HuH-7.5 (cell line): ENCODE measurements around the gene KLHDC3.

ENCODE experiments used
- DNase-seq: peaks from one replicate; pipeline ENCODE4 v3.0.0; 2011; ENCODE audit warnings: low spot score

The KLHDC3 gene, protein sequence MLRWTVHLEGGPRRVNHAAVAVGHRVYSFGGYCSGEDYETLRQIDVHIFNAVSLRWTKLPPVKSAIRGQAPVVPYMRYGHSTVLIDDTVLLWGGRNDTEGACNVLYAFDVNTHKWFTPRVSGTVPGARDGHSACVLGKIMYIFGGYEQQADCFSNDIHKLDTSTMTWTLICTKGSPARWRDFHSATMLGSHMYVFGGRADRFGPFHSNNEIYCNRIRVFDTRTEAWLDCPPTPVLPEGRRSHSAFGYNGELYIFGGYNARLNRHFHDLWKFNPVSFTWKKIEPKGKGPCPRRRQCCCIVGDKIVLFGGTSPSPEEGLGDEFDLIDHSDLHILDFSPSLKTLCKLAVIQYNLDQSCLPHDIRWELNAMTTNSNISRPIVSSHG

DNA sequence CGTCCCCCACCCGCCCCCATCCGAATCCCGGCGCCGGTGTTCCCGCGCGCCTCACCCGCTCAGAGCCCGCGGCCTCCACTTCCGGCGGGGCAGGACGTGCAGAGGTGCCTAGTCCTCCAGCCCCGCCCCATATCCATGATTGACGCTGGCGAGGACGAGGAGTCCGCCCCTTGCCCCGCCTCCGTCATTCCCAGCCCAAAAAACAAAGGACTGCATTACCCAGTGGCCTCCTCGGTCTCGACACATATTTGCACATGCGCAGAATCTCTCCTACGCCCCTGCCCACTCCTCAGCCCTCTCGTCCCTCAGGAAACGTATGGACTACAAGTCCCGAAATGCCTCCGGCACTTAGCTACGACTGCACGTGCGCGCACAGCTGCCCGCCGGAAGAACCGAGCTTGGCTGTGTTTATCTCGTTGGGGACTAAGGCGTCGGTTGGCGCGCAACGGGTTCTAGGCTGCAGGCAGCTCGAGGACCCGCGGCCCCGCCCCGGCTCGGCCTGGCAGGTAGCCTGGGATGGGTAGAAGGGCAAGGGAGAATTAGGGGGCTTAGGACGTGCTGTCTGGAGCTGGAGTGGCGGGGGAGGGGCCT, at the start of gene KLHDC3, which contains the start of gene MEA1:
KLHDC3 (plus strand) TSS at position 407 of the 591 bp plus-strand sequence. CDS start 2,944 bp downstream, outside the sequence.
MEA1 (minus strand) TSS at position 104 of the 591 bp plus-strand sequence. CDS start 133 bp downstream, outside the sequence.
- DNase-seq = peak; percentile 91

DNA sequence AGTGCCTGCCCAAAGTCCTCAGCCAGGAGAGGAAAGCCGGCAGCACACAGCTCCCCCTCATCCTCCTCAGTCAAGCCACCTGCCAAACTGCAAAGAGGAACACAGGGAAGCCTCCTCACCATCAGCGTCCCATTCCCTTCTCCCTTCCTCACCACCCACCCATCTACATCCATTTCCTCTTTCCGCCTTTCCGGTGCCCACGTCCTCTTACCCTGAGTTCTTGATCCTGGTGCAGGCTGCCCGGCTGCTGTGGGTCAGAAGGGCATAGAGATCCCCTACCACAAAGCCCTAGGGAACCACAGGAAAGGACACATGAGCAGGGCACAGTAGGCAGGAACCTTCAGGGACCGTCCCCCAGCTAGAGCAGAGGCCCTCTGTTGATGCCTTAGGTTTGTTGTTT, 47.5 kb upstream of the KLHDC3 start:
- no peak for DNase-seq

GRCh38 chr6:42967228-42967627, 46.8 kb upstream of the KLHDC3 start:
- DNase-seq = no peak

DNA sequence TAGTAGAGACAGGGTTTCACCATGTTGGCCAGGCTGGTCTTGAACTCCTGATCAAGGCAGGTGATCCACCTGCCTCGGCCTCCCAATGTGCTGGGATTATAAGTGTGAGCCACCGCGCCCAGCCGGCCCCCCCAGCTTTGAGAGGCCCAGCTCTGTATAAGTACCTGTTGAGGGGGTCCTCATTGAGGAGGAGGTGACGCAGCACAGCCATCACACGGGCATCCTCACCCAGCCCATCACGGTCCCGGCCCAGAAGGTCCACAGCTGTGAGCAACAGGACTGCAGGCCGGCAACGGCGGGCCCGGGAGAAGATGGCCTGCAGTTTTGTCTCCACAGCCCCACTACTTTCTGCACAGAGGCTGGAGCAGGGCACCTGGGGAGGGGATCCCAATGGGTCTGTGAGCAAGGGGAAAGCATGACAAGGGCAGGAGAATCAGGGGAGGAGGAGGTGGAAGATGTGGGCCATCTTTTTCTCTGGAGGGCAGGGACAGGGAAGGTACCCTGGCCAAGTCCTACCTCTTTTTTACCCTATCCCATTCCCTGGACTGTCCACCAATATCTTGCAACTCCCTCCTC, 45.8 kb upstream of the KLHDC3 start:
- DNase-seq = no peak

GRCh38 chr6:42968783-42969182, 45.3 kb upstream of the KLHDC3 start:
- no peak for DNase-seq

GRCh38 chr6:42969431-42969830, 44.6 kb upstream of the KLHDC3 start:
- DNase-seq = no peak

DNA sequence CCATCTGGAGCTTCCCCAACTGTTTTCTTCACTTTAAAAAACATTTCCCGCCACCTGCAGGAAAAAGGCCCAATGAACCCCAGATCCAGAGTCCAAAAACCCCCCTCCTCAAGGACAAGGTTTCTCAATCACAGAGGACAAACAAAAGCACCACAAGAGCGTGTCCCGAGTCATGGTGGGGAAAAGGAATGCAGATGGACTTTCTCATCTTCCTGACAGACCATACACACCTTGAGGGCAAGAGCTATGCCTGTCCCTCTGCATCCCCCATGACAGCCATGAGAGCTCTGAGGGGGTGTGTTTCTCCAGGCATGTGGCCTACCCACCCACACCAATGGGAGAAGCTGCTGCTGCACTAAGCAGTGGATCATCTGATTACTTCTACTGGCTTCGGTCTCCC, 44.1 kb upstream of the KLHDC3 start:
- no peak for DNase-seq

GRCh38 chr6:42970871-42971612, 43.0 kb upstream of the KLHDC3 start:
- no peak for DNase-seq

- DNase-seq = no peak
Observed at GRCh38 chr6:42971746-42972327, 42.2 kb upstream of the KLHDC3 start.

GRCh38 chr6:42973926-42974325, 40.1 kb upstream of the KLHDC3 start:
- DNase-seq = no peak

GRCh38 chr6:42974919-42975505, 39.0 kb upstream of the KLHDC3 start:
- DNase-seq = no peak

DNA sequence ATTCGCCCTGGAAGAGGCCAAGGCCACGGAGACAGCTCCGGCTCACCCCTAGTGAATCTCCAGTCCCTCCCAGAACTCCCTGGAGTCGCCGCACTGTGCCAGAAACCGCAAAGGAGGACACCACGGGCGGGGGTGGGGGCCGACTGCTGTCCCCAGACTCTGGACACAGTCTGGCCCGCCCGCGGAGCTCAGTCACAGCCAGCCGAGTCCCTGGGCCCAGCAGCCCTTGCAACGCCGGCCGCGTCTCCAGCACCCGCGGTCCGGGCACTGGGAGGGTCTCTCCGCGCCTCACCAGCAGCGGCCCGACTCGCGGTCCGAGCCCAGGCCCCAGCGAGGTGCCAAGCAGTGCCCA, 35.6 kb upstream of the KLHDC3 start:
- DNase-seq = peak; percentile 35

- DNase-seq = peak; percentile 75
Observed at GRCh38 chr6:42978839-42979522, 35.1 kb upstream of the KLHDC3 start, which contains the start of gene PEX6. TSS of gene PEX6 (minus strand) at chr6:42979181. CDS start at chr6:42979150, 31 bp downstream.

DNA sequence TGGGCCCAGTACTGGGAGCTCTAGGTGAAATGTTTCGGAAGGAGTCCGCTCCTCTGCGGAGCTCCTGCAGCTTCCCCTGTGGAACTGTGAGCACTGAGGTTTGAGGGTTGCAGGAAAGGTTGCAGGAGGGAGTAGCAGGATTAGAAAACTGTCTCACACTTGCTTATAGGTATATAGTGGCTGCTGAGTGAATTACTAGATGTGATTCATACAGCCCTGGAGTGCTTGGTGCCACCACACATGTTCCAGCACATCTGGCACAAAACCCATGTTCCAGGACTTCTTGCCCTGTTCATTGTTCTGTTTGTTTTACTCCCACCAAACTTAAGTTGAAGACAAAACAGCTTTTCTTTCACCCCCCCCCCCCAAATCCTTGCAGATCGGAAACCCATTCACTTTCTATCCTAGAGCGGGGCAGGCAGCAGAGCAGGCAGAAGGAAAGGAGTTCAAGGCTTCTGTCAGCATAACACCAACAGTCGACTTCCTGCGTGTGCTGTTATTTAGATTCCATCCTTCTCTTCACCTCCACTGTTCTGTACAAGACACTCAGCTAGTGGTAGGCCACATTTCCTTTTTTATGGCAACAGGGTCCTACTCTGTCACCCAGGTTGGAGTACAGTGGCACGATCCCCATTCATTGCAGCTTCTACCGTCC, 34.4 kb upstream of the KLHDC3 start:
- peak; percentile 34 for DNase-seq

GRCh38 chr6:42981836-42982235, 32.2 kb upstream of the KLHDC3 start:
- DNase-seq = no peak

DNA sequence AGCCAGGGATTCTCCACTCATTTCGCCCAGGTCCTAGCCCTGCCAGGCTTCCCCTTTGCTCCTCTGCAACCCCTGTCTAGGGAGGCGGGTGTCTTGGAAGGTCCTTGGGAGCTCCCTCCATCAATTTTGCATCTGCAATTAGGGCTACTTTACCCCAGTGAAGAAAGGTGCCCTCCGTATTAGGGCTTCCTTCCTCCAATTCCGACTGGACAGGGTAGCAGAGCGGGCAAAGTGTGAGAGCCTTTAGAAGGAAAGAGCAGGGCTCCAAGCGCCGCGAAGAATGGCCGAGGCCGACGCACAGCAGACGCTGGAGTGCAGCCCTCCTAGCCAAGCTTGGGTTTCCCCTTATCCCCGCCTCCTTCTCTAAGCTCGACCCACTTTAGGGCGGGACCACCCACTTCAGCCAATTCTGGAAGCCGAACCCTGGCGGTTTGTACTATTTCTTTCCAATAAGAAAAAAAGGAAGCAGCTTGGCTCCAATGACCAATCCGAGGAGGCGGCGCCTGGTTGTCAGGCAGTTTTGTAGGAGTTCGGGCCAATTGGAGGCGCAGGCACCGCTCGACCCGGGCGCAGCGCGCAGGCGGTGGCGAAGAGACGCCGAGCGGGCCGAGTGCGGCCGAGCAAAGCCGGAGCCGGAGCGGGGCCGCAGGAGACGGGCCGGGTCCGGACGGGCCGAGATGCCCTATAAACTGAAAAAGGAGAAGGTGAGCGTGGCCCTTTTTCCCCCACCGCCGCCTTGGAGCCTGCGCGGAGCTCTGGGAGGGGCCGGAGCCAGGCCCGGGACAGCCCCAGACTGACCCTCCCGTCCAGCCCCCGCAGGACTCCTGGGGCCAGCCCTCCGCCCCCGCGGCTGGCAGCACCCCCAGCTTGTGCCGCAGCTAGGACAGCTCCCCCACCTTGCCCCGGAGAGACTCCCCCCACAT, 29.8 kb upstream of the KLHDC3 start, which contains the start of gene PPP2R5D:
PPP2R5D (plus strand) TSS at position 570 of the 923 bp plus-strand sequence; CDS start at position 678, 108 bp downstream.
- peak; percentile 89 for DNase-seq

- DNase-seq = no peak
Observed at GRCh38 chr6:42984924-42985475, 29.0 kb upstream of the KLHDC3 start.

DNA sequence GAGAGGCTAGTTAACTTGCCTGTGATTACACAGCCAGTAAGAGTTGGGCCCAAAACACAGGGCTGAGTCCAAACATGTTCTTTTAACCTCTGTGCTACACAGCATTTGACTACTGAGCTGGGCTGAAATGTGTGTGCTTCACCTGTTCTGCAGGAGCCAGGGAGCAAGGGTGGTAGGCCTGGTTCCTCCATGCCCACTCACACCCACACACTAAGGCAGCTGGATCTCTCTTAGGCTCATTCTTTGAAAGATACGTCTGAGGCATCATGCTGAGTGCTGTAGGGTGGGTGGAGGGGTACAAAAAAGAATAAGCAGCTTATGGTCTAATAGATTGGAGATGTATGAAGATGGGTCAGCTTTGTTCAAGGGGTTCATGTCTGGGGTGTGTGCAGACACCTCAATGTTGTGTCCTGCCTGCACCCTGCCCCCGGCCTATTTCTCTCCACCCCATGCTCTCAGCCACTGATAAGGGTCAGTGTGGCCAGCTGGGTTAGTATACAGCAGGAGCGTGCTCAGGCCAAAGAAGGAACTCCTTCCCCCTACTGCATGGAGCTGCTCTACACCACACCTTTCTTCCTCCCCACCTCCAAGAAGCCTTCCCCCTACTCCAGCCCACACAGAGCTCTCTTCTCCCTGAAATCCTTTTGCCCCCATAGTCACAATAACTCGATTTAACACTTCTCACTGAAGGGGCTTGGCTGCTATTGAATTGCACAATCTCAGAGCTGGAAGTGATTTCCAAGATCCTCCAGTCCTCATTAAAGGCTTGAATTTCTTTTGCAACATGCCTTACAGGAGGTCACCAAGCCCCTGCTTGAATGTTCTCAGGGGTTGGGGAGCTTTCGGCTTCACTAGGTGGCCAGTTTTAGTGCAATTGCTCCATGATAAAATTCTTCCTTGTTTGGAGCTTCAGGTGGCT, 26.3 kb upstream of the KLHDC3 start:
- DNase-seq = no peak
